ENCODE results near the gene ACVRL1. TPM values are rescaled to one million over a fixed set of nuclear protein-coding genes. Genes with fewer than 3 reads are reported as not detected.
A peak's percentile ranks its signal among the peaks of the same experiment; 100 is the strongest.

ACVRL1 gene
- total RNA-seq = not detected

- Mint-ChIP-seq H3K9me3 (no peaks in the 10 kb centered on the region), H3K36me3 (ENCODE audit: insufficient read depth in 2 of 2) (no peaks in the 10 kb centered on the region), H3K4me1 (ENCODE audit: low read depth) (no peaks in the 10 kb centered on the region), H3K27me3 (ENCODE audit: low read depth) (peaks cover 35% of the 10 kb centered on the region), H3K4me3 (peak within 1 kb of the TSS in 1 of 2 donors; percentile 43), H3K27ac (no peak within 1 kb of the TSS)
- no peak for ATAC-seq (replicated peaks in 1 of 2)
- no peak for DNase-seq
These were observed at the start of gene ACVRL1 for GRCh38 chr12:51907083-51907855. TSS of gene ACVRL1 (plus strand) at chr12:51907504. CDS start at chr12:51912475, 4,971 bp downstream.

GRCh38 chr12:51860986-51861385 lies 46.3 kb upstream of the ACVRL1 start:
- Mint-ChIP-seq H3K36me3 (ENCODE audit: insufficient read depth in 2 of 2) (no peaks in the 10 kb centered on the region), H3K9me3 (no peaks in the 10 kb centered on the region), H3K27me3 (ENCODE audit: low read depth) (peaks cover 55% of the 10 kb centered on the region), H3K4me1 (ENCODE audit: low read depth) (peaks cover 5% of the 10 kb centered on the region), H3K4me3 (no peak overlapping the region), H3K27ac (no peak overlapping the region)
- ATAC-seq (replicated peaks in 1 of 2) (no peak), DNase-seq (no peak)

- peaks cover 5% of the 10 kb centered on the region for H3K4me1 Mint-ChIP-seq (ENCODE audit: low read depth)
- DNase-seq (no peak), ATAC-seq (replicated peaks in 1 of 2) (no peak)
- H3K27ac Mint-ChIP-seq = no peak overlapping the region
- H3K36me3 Mint-ChIP-seq (ENCODE audit: insufficient read depth in 2 of 2) = no peaks in the 10 kb centered on the region
- no peaks in the 10 kb centered on the region for H3K9me3 Mint-ChIP-seq
- peaks cover 58% of the 10 kb centered on the region for H3K27me3 Mint-ChIP-seq (ENCODE audit: low read depth)
- H3K4me3 Mint-ChIP-seq = peak overlapping the region in 1 of 2 donors; percentile 60
These were observed 44.4 kb upstream of the ACVRL1 start for GRCh38 chr12:51862947-51863346.

GRCh38 chr12:51863363-51863932 lies 43.9 kb upstream of the ACVRL1 start:
- peaks cover 63% of the 10 kb centered on the region for H3K27me3 Mint-ChIP-seq (ENCODE audit: low read depth)
- ATAC-seq (replicated peaks in 1 of 2) = peak; percentile 6
- H3K4me3 Mint-ChIP-seq = peak overlapping the region; percentile 55 to 60

GRCh38 chr12:51863933-51864832 lies 43.1 kb upstream of the ACVRL1 start:
- DNase-seq (peak; percentile 41 to 53), ATAC-seq (replicated peaks in 1 of 2) (peak; percentile 90)
- Mint-ChIP-seq H3K9me3 (no peaks in the 10 kb centered on the region), H3K27me3 (ENCODE audit: low read depth) (peaks cover 69% of the 10 kb centered on the region), H3K36me3 (ENCODE audit: insufficient read depth in 2 of 2) (no peaks in the 10 kb centered on the region), H3K4me1 (ENCODE audit: low read depth) (peaks cover 11% of the 10 kb centered on the region), H3K27ac (no peak overlapping the region), H3K4me3 (peak overlapping the region; percentile 23 to 58)

More at GRCh38 chr12:51863363-51863932, 43.9 kb upstream of the ACVRL1 start:
- no peak for DNase-seq
- no peaks in the 10 kb centered on the region for H3K36me3 Mint-ChIP-seq (ENCODE audit: insufficient read depth in 2 of 2)
- H3K4me1 Mint-ChIP-seq (ENCODE audit: low read depth) = peaks cover 5% of the 10 kb centered on the region
- H3K27ac Mint-ChIP-seq = no peak overlapping the region
- H3K9me3 Mint-ChIP-seq = no peaks in the 10 kb centered on the region

- DNase-seq (no peak), ATAC-seq (replicated peaks in 1 of 2) (no peak)
- Mint-ChIP-seq H3K4me3 (peak overlapping the region; percentile 23 to 58), H3K27ac (no peak overlapping the region), H3K27me3 (ENCODE audit: low read depth) (peaks cover 76% of the 10 kb centered on the region), H3K4me1 (ENCODE audit: low read depth) (peaks cover 18% of the 10 kb centered on the region), H3K9me3 (no peaks in the 10 kb centered on the region), H3K36me3 (ENCODE audit: insufficient read depth in 2 of 2) (no peaks in the 10 kb centered on the region)
These were observed 42.3 kb upstream of the ACVRL1 start for GRCh38 chr12:51864833-51865670.

GRCh38 chr12:51865757-51866270 lies 41.5 kb upstream of the ACVRL1 start:
- Mint-ChIP-seq H3K27me3 (ENCODE audit: low read depth) (peaks cover 84% of the 10 kb centered on the region), H3K27ac (no peak overlapping the region), H3K4me1 (ENCODE audit: low read depth) (peaks cover 25% of the 10 kb centered on the region), H3K4me3 (no peak overlapping the region), H3K9me3 (no peaks in the 10 kb centered on the region), H3K36me3 (ENCODE audit: insufficient read depth in 2 of 2) (peaks cover 0 to 1% of the 10 kb centered on the region in 2 donors)
- ATAC-seq (replicated peaks in 1 of 2) (no peak), DNase-seq (no peak)

- Mint-ChIP-seq H3K36me3 (ENCODE audit: insufficient read depth in 2 of 2) (peaks cover 0 to 1% of the 10 kb centered on the region in 2 donors), H3K9me3 (no peaks in the 10 kb centered on the region)
These were observed 41.0 kb upstream of the ACVRL1 start for GRCh38 chr12:51866324-51866723.

GRCh38 chr12:51866762-51867161 lies 40.5 kb upstream of the ACVRL1 start:
- DNase-seq (no peak), ATAC-seq (replicated peaks in 1 of 2) (no peak)
- H3K27ac Mint-ChIP-seq = no peak overlapping the region
- H3K9me3 Mint-ChIP-seq = no peaks in the 10 kb centered on the region
- H3K4me1 Mint-ChIP-seq (ENCODE audit: low read depth) = peaks cover 28% of the 10 kb centered on the region
- peaks cover 81% of the 10 kb centered on the region for H3K27me3 Mint-ChIP-seq (ENCODE audit: low read depth)
- H3K4me3 Mint-ChIP-seq = no peak overlapping the region
- H3K36me3 Mint-ChIP-seq (ENCODE audit: insufficient read depth in 2 of 2) = peaks cover 0 to 1% of the 10 kb centered on the region in 2 donors

More at GRCh38 chr12:51866324-51866723, 41.0 kb upstream of the ACVRL1 start:
- Mint-ChIP-seq H3K4me3 (no peak overlapping the region), H3K27ac (no peak overlapping the region), H3K27me3 (ENCODE audit: low read depth) (peaks cover 86% of the 10 kb centered on the region), H3K4me1 (ENCODE audit: low read depth) (peaks cover 28% of the 10 kb centered on the region)
- ATAC-seq (replicated peaks in 1 of 2) = no peak
- DNase-seq = no peak

GRCh38 chr12:51867371-51867770 lies 39.9 kb upstream of the ACVRL1 start:
- Mint-ChIP-seq H3K36me3 (ENCODE audit: insufficient read depth in 2 of 2) (peaks cover 0 to 1% of the 10 kb centered on the region in 2 donors), H3K27me3 (ENCODE audit: low read depth) (peaks cover 75% of the 10 kb centered on the region), H3K9me3 (no peaks in the 10 kb centered on the region), H3K4me1 (ENCODE audit: low read depth) (peaks cover 28% of the 10 kb centered on the region), H3K27ac (no peak overlapping the region), H3K4me3 (no peak overlapping the region)
- DNase-seq = no peak
- no peak for ATAC-seq (replicated peaks in 1 of 2)

- ATAC-seq (replicated peaks in 1 of 2) (no peak), DNase-seq (no peak)
- peak overlapping the region; percentile 38 to 62 for H3K4me3 Mint-ChIP-seq
- H3K4me1 Mint-ChIP-seq (ENCODE audit: low read depth) = peaks cover 28% of the 10 kb centered on the region
- no peak overlapping the region for H3K27ac Mint-ChIP-seq
- H3K36me3 Mint-ChIP-seq (ENCODE audit: insufficient read depth in 2 of 2) = peaks cover 0 to 1% of the 10 kb centered on the region in 2 donors
- H3K9me3 Mint-ChIP-seq = no peaks in the 10 kb centered on the region
- H3K27me3 Mint-ChIP-seq (ENCODE audit: low read depth) = peaks cover 70% of the 10 kb centered on the region
These were observed 39.4 kb upstream of the ACVRL1 start for GRCh38 chr12:51867796-51868428.

Measured in activated T-cell treated with anti-CD3 and anti-CD28 coated beads, Interleukin-2, amount 50 U/mL, for 72 hours (primary cell).